HUES48 (cell line): ENCODE data around the gene MAP3K12.
A peak's percentile ranks its signal among the peaks of the same experiment; 100 is the strongest.
"Not testable (repeated sequence)": the region's sequence is repeated elsewhere in the genome, so short reads cannot be mapped to it uniquely, and the experiment has no call there.

Experiments used
- H3K27ac ChIP-seq: one replicate; pipeline ENCODE4 v1.7.0; 2013; ENCODE audit warnings: low read depth, low read length, inconsistent platforms
- H3K27me3 ChIP-seq: 2 replicates; pipeline ENCODE4 v1.6.1; 2013; ENCODE audit warnings: mild to moderate bottlenecking, low read length; ENCODE audit not compliant: control insufficient read depth, insufficient read depth
- H3K36me3 ChIP-seq: 2 replicates; pipeline ENCODE4 v1.6.1; 2013; ENCODE audit warnings: low read length; ENCODE audit not compliant: control insufficient read depth, insufficient read depth
- H3K4me1 ChIP-seq: 2 replicates; pipeline ENCODE4 v1.6.1; 2013; ENCODE audit warnings: mild to moderate bottlenecking, low read length; ENCODE audit not compliant: control insufficient read depth, insufficient read depth
- H3K4me3 ChIP-seq: 2 replicates; pipeline ENCODE4 v1.5.1; 2013; ENCODE audit warnings: mild to moderate bottlenecking, low read depth, low read length
- H3K9ac ChIP-seq: 2 replicates; pipeline ENCODE4 v1.6.1; 2013; ENCODE audit warnings: mild to moderate bottlenecking, low read depth, low read length, moderate library complexity
- H3K9me3 ChIP-seq: 2 replicates; pipeline ENCODE4 v1.6.1; 2013; ENCODE audit warnings: low read length; ENCODE audit not compliant: control insufficient read depth, insufficient read depth

Gene MAP3K12

DNA sequence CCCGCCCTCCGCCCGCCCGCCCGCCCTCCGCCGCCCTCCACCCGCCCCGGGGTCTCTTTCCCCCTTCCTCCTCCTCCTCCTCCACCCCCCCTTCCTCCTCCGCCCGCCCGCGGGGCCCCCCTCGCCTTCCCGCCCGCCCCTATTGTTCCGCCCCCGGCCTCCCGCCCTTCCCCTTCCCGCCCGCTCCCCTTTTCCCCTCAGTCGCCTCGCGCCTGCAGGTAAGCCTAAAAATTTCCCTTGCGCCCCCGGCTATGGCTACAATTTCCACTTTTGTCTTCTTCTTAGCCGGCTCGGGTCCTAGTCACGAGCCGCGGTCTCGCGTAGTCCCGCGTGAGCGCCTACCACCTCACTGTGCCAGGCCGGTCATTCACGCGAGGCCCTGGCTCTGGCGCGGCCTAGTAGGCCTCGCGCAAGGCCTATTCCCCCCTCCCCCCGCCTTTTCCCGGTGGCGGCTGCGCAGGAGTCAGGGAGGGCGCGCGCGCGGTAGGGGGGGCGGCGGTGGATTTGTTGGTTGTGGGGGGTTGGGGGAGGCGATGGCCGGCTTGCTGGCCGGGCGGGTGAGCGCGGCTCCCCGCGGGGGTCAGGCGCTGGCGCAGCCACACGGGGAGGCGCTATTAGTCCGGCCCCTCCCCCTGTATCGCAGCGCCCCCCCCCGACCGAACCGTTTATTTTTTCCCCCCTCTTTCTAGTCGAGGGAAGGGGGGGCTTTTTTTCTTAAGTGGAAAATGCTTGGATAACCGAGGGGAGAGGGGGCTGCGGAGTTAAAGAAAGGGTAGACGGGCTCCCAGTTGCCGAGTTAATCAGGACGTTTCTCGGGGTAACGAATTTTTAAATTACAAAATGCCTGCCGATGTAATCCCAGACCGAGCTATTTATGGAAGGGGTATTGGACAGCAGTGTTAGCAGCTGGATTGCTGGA lies 46.8 kb downstream of the MAP3K12 start:
- peaks cover 18% of the 10 kb centered on the region for H3K4me1 ChIP-seq
- H3K4me3 ChIP-seq: peak overlapping the region; percentile 89
- peak overlapping the region; percentile 99 for H3K9ac ChIP-seq
- peak overlapping the region; percentile 100 for H3K27ac ChIP-seq
- no peaks in the 10 kb centered on the region for H3K27me3 ChIP-seq
- H3K36me3 ChIP-seq: peaks cover 45% of the 10 kb centered on the region
- no peaks in the 10 kb centered on the region for H3K9me3 ChIP-seq

DNA sequence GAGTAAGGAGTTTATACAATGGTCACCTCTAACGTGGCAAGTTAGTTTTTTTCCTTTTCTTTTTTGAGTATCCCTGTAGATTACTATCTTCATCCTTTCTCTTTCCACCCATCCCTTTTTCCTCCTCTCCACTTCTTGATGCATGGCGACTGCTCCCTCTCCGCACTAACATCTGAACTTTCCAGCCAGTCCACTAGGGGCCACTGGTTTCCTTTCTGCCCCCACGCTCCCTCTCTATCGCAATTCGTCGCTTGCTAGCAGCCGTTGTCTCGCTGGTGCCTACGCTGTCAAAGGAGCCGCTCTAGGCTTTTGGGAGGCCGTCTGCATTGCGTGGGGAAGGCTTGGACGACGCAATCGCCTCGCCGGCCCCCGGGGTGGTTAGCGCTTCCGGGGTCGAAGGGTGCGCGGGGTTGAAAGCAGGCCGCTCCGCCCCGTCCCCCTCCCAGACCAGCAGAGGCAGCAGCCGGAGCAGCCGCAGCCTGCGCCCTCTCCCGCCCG lies 47.5 kb downstream of the MAP3K12 start, which contains the start of gene PCBP2:
Gene PCBP2 (plus strand): TSS at position 442 of the 498 bp plus-strand sequence. CDS start 2,699 bp downstream, outside the sequence.
- H3K27ac ChIP-seq: peak within 1 kb of the TSS; percentile 100

DNA sequence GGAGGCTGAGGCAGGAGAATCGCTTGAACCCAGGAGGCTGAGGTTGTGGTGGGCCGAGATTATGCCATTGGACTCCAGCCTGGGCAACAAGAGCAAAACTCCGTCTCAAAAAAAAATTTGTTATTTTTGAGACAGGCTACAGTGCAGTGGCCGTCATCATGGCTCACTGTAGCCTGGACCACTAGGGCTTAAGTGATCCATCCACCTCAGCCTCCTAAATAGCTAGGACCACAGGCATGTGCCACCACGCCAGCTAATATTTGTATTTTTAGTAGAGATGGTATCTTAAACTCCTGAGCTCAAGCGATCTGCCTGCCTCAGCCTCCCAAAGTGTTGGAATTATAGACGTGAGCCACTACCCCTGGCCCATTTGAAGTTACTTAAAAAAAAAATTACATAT lies 48.3 kb downstream of the MAP3K12 start:
- Histone ChIP-seq H3K27ac (no peak overlapping the region), H3K36me3 (peaks cover 37% of the 10 kb centered on the region), H3K4me1 (peaks cover 18% of the 10 kb centered on the region), H3K27me3 (no peaks in the 10 kb centered on the region), H3K4me3 (no peak overlapping the region), H3K9ac (no peak overlapping the region), H3K9me3 (no peaks in the 10 kb centered on the region)

More for the DNA sequence above, 47.5 kb downstream of the MAP3K12 start, which contains the start of gene PCBP2:
- H3K9me3 ChIP-seq: no peaks in the 10 kb centered on the region
- H3K4me3 ChIP-seq: peak within 1 kb of the TSS; percentile 89
- no peaks in the 10 kb centered on the region for H3K27me3 ChIP-seq
- H3K4me1 ChIP-seq: peaks cover 18% of the 10 kb centered on the region
- H3K36me3 ChIP-seq: peaks cover 40% of the 10 kb centered on the region
- H3K9ac ChIP-seq: peak within 1 kb of the TSS; percentile 99

DNA sequence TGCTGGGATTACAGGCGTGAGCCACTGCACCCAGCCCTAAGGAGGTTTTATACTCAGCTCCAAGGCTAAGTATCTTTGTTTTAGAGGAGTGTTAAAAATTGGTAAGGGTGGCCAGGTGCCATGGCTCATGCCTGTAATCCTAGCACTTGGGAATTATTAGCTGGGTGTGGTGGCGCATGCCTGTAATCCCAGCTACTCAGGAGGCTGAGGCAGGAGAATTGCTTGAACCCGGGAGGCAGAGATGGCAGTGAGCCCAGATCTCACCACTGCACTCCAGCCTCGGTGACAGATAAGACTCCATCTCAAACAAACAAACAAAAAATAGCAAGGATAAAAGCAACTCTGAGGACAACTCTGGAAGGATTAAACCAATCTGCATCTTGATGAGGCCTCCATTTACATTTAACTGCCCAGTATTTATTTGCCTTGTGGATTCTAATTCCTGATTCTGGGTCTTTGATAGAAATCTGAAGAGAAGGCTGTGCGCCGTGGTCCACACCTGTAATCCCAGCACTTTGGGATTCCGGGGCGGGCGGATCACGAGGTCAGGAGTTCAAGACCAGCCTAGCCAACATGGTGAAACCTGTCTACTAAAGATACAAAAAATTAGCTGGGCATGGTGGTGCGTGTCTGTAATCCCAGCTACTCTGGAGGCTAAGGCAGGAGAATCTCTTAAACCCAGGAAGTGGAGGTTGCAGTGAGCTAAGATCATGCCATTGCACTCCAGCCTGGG lies 54.5 kb downstream of the MAP3K12 start:
- H3K4me1 ChIP-seq, H3K9ac ChIP-seq, H3K27me3 ChIP-seq, H3K4me3 ChIP-seq, H3K27ac ChIP-seq, H3K9me3 ChIP-seq: not testable (repeated sequence)
- H3K36me3 ChIP-seq: peaks cover 31% of the 10 kb centered on the region

DNA sequence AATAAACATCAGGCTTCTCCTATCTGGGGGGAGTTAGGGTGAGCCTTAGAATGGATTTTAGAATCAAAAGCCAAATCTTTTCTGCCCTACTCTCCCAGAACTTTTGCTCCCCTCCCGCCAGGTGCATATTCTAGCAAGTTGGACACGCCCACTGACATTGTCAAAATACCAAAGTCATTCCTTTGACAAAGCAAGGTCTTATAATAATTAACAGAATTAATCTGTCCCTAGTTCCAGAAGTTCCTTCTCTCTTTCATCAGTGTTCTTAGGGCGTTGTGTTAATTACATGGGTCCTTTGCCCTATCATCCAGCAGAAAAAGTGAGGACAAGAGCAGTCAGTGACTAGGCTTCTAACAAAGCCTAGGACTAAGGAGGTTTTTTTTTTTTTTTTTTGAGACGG lies 55.3 kb downstream of the MAP3K12 start:
- Histone ChIP-seq H3K4me3 (no peak overlapping the region), H3K4me1 (peaks cover 7% of the 10 kb centered on the region; the same call in 1 of the 2 replicates), H3K9me3 (no peaks in the 10 kb centered on the region), H3K27me3 (no peaks in the 10 kb centered on the region), H3K27ac (no peak overlapping the region), H3K36me3 (peaks cover 31% of the 10 kb centered on the region), H3K9ac (no peak overlapping the region)

DNA sequence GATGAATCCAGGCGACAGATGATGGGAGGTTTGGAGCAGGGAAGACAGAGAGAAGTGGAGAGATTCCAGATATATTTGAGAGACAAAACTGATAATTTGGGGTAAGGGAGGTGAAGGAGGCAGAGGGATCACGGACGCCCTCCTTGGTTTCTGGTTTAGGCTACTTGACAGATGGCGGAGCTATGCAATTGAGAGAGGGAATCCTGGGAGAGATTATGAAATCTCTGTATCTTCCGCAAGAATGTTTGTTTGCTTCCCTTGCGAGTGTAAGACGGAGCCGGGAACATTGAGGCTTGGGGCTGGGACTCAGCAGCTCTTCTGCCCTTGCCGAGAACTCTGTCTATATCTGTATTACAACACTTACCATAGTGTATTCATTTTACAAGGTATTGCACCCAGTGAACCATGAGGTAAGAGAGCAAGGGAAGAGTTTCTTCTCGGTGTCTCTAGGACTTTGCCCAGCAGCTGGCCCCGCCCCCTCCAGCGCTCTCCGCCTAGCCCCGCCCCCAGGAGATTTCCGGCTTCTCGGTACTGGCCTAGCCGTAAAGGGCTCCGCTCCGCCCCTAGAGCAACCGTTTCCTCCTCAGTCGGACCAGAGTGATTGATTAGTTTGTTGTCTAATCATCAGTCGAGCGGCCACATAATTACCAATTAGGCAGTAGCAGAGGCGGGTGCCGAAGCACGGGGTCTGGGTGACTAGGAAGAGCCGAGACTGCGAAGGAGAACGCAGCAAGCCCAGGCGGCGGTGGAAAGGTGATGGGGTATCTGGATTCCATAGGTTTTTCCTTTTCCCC lies 58.0 kb downstream of the MAP3K12 start, which contains the start of gene PRR13:
Gene PRR13 (plus strand): TSS at position 695 of the 794 bp plus-strand sequence. CDS start 981 bp downstream, outside the sequence.
- Histone ChIP-seq H3K27me3 (no peaks in the 10 kb centered on the region), H3K27ac (peak within 1 kb of the TSS; percentile 91), H3K4me3 (peak within 1 kb of the TSS; percentile 85), H3K9ac (peak within 1 kb of the TSS; percentile 66), H3K4me1 (peaks cover 7% of the 10 kb centered on the region; the same call in 1 of the 2 replicates), H3K9me3 (no peaks in the 10 kb centered on the region), H3K36me3 (peaks cover 23% of the 10 kb centered on the region)

DNA sequence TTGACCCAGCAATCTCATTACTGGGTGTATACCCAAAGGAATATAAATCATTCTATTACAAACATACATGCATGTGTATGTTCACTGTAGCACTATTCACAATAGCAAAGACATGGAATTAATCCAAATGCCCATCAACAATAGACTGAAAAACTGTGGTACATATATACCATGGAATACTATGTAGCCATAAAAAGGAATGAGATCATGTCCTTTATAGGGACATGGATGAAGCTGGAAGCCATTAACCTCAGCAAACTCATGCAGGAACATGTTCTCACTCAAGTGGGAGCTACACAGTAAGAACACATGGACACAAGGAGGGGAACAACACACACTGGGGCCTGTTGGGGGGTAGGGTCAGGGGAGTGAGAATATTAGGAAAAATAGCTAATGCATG lies 59.7 kb downstream of the MAP3K12 start:
- H3K4me3 ChIP-seq, H3K27me3 ChIP-seq, H3K9ac ChIP-seq, H3K36me3 ChIP-seq, H3K4me1 ChIP-seq, H3K9me3 ChIP-seq, H3K27ac ChIP-seq: not testable (repeated sequence)

DNA sequence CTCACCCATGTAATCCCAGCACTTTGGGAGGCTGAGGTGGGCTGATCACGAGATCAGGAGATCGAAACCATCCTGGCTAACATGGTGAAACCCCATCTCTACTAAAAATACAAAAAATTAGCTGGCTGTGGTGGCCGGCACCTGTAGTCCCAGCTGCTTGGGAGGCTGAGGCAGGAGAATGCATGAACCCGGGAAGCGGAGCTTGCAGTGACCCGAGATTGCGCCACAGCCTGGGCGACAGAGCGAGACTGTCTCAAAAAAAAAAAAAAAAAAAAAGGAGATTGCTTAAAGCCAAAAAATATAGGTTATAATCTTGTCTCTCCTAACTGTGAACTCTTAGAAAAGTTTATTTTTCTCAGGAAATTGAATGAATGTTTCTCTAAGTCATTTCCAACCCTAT lies 63.9 kb downstream of the MAP3K12 start:
- H3K4me1 ChIP-seq, H3K27me3 ChIP-seq, H3K36me3 ChIP-seq, H3K9ac ChIP-seq, H3K27ac ChIP-seq, H3K4me3 ChIP-seq, H3K9me3 ChIP-seq: not testable (repeated sequence)

DNA sequence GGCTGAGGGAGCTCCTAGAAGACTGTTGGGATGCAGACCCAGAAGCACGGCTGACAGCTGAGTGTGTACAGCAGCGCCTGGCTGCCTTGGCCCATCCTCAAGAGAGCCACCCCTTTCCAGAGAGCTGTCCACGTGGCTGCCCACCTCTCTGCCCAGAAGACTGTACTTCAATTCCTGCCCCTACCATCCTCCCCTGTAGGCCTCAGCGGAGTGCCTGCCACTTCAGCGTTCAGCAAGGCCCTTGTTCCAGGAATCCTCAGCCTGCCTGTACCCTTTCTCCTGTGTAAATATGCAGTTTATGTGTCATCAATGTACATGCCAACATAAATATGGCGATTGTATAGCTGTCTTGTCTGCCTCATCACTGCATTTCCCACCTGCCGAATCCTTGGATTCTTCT lies 68.1 kb downstream of the MAP3K12 start:
- H3K36me3 ChIP-seq: no peaks in the 10 kb centered on the region
- no peaks in the 10 kb centered on the region for H3K9me3 ChIP-seq
- H3K9ac ChIP-seq: no peak overlapping the region
- H3K4me1 ChIP-seq: no peaks in the 10 kb centered on the region
- no peak overlapping the region for H3K4me3 ChIP-seq
- no peaks in the 10 kb centered on the region for H3K27me3 ChIP-seq
- H3K27ac ChIP-seq: no peak overlapping the region

DNA sequence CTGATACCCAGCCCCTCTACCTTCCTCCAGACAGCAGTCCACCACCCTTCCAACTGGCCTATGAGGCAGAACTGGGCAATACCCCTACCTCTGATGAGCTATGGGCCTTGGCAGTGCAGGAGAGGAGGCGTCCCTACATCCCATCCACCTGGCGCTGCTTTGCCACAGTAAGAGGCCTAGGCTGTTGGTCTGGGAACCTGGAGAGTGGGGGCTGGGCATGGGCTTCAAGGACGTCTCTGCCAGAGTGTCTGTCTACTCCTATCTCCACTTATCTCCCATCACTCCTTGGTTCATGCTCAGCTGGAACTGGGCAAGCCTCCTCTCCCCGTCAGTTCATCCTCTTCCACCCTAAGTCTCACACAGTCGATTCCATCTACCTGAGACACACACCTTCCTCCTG lies 69.1 kb downstream of the MAP3K12 start:
- no peak overlapping the region for H3K4me3 ChIP-seq
- no peak overlapping the region for H3K27ac ChIP-seq
- no peaks in the 10 kb centered on the region for H3K9me3 ChIP-seq
- no peaks in the 10 kb centered on the region for H3K4me1 ChIP-seq
- H3K9ac ChIP-seq: no peak overlapping the region
- no peaks in the 10 kb centered on the region for H3K27me3 ChIP-seq
- no peaks in the 10 kb centered on the region for H3K36me3 ChIP-seq
